Measurements from ENCODE around the gene SLMAP.

DNA sequence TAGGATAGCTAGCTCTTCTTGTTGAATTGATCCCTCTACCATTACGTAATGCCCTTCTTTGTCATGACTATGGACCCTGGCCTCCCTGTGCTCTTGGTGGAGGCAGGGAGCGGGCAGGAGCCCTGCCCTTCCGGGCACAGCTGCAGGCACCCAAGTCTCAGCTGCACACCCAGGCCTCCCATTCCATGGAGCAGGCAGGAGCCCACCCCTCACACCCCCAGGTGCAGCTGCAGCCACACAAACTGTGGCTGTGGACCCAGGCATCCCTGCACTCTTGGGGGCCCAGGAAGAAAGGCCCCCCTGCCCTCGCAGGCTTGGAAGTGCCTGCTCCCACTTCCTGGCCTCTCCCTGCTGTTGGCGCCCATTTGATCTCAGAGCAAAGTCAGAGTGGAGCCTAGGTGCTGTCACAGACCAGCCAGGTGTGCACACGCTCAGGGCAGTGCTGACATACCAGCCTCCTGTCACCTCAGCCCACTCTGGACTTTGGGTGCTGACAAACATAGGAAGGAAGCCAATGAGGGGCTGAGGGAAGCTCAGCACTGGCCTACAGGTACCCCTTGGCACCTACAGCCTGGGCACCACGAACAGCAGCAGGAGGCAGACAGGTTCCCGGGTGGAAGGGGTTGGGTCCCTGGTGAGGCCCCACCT is 53.0 kb downstream of the SLMAP start:
- TF ChIP-seq, protein P1, sequence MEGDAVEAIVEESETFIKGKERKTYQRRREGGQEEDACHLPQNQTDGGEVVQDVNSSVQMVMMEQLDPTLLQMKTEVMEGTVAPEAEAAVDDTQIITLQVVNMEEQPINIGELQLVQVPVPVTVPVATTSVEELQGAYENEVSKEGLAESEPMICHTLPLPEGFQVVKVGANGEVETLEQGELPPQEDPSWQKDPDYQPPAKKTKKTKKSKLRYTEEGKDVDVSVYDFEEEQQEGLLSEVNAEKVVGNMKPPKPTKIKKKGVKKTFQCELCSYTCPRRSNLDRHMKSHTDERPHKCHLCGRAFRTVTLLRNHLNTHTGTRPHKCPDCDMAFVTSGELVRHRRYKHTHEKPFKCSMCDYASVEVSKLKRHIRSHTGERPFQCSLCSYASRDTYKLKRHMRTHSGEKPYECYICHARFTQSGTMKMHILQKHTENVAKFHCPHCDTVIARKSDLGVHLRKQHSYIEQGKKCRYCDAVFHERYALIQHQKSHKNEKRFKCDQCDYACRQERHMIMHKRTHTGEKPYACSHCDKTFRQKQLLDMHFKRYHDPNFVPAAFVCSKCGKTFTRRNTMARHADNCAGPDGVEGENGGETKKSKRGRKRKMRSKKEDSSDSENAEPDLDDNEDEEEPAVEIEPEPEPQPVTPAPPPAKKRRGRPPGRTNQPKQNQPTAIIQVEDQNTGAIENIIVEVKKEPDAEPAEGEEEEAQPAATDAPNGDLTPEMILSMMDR (IDR thresholded peaks at IDR 0.05; ENCODE audit: insufficient read depth, low read length): no peak
- no peak for TF ChIP-seq POLR2AphosphoS5 (IDR thresholded peaks at IDR 0.05; ENCODE audit: low read depth)
- no peak for TF ChIP-seq GABPA (IDR thresholded peaks at IDR 0.05; ENCODE audit: low read depth)
- no peak for TF ChIP-seq SPI1 (IDR thresholded peaks at IDR 0.05; ENCODE audit: borderline replicate concordance, low read depth)

Data from HL-60 (cell line).